H1 (cell line): ENCODE measurements around the gene BCAS3. TPM values are rescaled to one million over a fixed set of nuclear protein-coding genes. Genes with fewer than 3 reads are reported as not detected.

Source experiments
- ASH2L ChIP-seq: fragments of 200-600, 300-600 bp; sonication (generic); IDR thresholded peaks from one replicate; pipeline ENCODE4 v1.7.1; 2017; ENCODE audit warnings: low read length
- EP300 ChIP-seq, 2 experiments: IDR thresholded peaks; 1 replicate in 1 of 2; 2 replicates in 1 of 2; pipeline ENCODE4 v1.6.1; 2011 to 2012; ENCODE audit warnings: low read depth in 2 of 2, low read length in 2 of 2, mild to moderate bottlenecking in 2 of 2, borderline replicate concordance in 1 of 2, inconsistent platforms in 1 of 2, moderate library complexity in 1 of 2
- polyA plus RNA-seq, 7 experiments: library from polyadenylated mRNA; depleted of rRNA in 3 of 7; stranded (reverse) in 5 of 7; unstranded in 2 of 7; fragments of >200 nt in 5 of 7; fragments of 200-250 nt in 2 of 7; gene quantifications; 1 replicate in 5 of 7; 2 replicates in 1 of 7; 4 replicates in 1 of 7; pipeline versions ENCODE4 v1.2.1 to v1.2.3, GENCODE V29; 2011 to 2013; ENCODE audit warnings: missing spikeins in 2 of 7, mixed read lengths in 2 of 7
- total RNA-seq: library from RNA; stranded (reverse); fragmentation: NEBNext Ultra II Directional; extraction: Animal tissue kit (Norgen Biotek cat#: 25700); gene quantifications from 2 replicates; pipeline ENCODE4 v1.2.1, GENCODE V29; 2021
- TF ChIP-seq, protein P1 (sequence below): fragments of 300-600 bp; sonication (generic); IDR thresholded peaks from 2 replicates; pipeline ENCODE4 v1.7.1; 2012; ENCODE audit warnings: low read length, moderate library complexity, mild to moderate bottlenecking, inconsistent platforms; ENCODE audit not compliant: insufficient replicate concordance

BCAS3 gene
- total and polyA plus RNA-seq, 2 of the 8 experiments (the other 6 are each of a cell fraction or from before 2014, with no cell fraction given) = 9.9 to 13.3 TPM

- TF ChIP-seq, protein P1, sequence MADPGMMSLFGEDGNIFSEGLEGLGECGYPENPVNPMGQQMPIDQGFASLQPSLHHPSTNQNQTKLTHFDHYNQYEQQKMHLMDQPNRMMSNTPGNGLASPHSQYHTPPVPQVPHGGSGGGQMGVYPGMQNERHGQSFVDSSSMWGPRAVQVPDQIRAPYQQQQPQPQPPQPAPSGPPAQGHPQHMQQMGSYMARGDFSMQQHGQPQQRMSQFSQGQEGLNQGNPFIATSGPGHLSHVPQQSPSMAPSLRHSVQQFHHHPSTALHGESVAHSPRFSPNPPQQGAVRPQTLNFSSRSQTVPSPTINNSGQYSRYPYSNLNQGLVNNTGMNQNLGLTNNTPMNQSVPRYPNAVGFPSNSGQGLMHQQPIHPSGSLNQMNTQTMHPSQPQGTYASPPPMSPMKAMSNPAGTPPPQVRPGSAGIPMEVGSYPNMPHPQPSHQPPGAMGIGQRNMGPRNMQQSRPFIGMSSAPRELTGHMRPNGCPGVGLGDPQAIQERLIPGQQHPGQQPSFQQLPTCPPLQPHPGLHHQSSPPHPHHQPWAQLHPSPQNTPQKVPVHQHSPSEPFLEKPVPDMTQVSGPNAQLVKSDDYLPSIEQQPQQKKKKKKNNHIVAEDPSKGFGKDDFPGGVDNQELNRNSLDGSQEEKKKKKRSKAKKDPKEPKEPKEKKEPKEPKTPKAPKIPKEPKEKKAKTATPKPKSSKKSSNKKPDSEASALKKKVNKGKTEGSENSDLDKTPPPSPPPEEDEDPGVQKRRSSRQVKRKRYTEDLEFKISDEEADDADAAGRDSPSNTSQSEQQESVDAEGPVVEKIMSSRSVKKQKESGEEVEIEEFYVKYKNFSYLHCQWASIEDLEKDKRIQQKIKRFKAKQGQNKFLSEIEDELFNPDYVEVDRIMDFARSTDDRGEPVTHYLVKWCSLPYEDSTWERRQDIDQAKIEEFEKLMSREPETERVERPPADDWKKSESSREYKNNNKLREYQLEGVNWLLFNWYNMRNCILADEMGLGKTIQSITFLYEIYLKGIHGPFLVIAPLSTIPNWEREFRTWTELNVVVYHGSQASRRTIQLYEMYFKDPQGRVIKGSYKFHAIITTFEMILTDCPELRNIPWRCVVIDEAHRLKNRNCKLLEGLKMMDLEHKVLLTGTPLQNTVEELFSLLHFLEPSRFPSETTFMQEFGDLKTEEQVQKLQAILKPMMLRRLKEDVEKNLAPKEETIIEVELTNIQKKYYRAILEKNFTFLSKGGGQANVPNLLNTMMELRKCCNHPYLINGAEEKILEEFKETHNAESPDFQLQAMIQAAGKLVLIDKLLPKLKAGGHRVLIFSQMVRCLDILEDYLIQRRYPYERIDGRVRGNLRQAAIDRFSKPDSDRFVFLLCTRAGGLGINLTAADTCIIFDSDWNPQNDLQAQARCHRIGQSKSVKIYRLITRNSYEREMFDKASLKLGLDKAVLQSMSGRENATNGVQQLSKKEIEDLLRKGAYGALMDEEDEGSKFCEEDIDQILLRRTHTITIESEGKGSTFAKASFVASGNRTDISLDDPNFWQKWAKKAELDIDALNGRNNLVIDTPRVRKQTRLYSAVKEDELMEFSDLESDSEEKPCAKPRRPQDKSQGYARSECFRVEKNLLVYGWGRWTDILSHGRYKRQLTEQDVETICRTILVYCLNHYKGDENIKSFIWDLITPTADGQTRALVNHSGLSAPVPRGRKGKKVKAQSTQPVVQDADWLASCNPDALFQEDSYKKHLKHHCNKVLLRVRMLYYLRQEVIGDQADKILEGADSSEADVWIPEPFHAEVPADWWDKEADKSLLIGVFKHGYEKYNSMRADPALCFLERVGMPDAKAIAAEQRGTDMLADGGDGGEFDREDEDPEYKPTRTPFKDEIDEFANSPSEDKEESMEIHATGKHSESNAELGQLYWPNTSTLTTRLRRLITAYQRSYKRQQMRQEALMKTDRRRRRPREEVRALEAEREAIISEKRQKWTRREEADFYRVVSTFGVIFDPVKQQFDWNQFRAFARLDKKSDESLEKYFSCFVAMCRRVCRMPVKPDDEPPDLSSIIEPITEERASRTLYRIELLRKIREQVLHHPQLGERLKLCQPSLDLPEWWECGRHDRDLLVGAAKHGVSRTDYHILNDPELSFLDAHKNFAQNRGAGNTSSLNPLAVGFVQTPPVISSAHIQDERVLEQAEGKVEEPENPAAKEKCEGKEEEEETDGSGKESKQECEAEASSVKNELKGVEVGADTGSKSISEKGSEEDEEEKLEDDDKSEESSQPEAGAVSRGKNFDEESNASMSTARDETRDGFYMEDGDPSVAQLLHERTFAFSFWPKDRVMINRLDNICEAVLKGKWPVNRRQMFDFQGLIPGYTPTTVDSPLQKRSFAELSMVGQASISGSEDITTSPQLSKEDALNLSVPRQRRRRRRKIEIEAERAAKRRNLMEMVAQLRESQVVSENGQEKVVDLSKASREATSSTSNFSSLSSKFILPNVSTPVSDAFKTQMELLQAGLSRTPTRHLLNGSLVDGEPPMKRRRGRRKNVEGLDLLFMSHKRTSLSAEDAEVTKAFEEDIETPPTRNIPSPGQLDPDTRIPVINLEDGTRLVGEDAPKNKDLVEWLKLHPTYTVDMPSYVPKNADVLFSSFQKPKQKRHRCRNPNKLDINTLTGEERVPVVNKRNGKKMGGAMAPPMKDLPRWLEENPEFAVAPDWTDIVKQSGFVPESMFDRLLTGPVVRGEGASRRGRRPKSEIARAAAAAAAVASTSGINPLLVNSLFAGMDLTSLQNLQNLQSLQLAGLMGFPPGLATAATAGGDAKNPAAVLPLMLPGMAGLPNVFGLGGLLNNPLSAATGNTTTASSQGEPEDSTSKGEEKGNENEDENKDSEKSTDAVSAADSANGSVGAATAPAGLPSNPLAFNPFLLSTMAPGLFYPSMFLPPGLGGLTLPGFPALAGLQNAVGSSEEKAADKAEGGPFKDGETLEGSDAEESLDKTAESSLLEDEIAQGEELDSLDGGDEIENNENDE = no peak
- no peak for TF ChIP-seq EP300 (IDR thresholded peaks at IDR 0.05; ENCODE audit: borderline replicate concordance in 1 of 2, low read depth in 2 of 2, low read length in 2 of 2)
- no peak for TF ChIP-seq ASH2L
These were observed 351.5 kb downstream of the BCAS3 start (continued) for GRCh38 chr17:61029181-61029580.
